Fibroblast of skin of right quadriceps (primary cell): Measurements from ENCODE around the gene MICU1.
A peak's percentile ranks its signal among the peaks of the same experiment; 100 is the strongest.
"Not testable (repeated sequence)": the region's sequence is repeated elsewhere in the genome, so short reads cannot be mapped to it uniquely, and the experiment has no call there.

Experiments
- DNase-seq: peaks from one replicate; pipeline ENCODE4 v3.0.0-alpha.2; 2013

Gene MICU1

GRCh38 chr10:72338180-72338579, 287.7 kb downstream of the MICU1 start:
- no peak for DNase-seq

- no peak for DNase-seq
These were observed 288.2 kb downstream of the MICU1 start for GRCh38 chr10:72337722-72338121.

- peak; percentile 59 for DNase-seq
These were observed 288.7 kb downstream of the MICU1 start for GRCh38 chr10:72337039-72337629.

GRCh38 chr10:72336259-72337038, 289.4 kb downstream of the MICU1 start:
- DNase-seq, result no peak

GRCh38 chr10:72335394-72336258, 290.3 kb downstream of the MICU1 start:
- no peak for DNase-seq

GRCh38 chr10:72334825-72335393, 291.0 kb downstream of the MICU1 start:
- DNase-seq, result peak; percentile 35

- DNase-seq, result peak; percentile 54
These were observed 291.6 kb downstream of the MICU1 start for GRCh38 chr10:72334196-72334824.

- no peak for DNase-seq
These were observed 292.5 kb downstream of the MICU1 start for GRCh38 chr10:72333112-72334015.

GRCh38 chr10:72332423-72333111, 293.3 kb downstream of the MICU1 start:
- DNase-seq, result no peak

GRCh38 chr10:72331575-72332422, 294.1 kb downstream of the MICU1 start:
- peak; percentile 79 for DNase-seq

- DNase-seq, result no peak
These were observed 295.8 kb downstream of the MICU1 start for GRCh38 chr10:72330069-72330426.

- no peak for DNase-seq
These were observed 296.4 kb downstream of the MICU1 start for GRCh38 chr10:72329290-72330068.

- DNase-seq, result no peak
These were observed 297.1 kb downstream of the MICU1 start for GRCh38 chr10:72328829-72329204.

- peak; percentile 62 for DNase-seq
These were observed 297.6 kb downstream of the MICU1 start for GRCh38 chr10:72328045-72328828.

- DNase-seq, result not testable (repeated sequence)
These were observed 298.9 kb downstream of the MICU1 start for GRCh38 chr10:72326665-72327603.

GRCh38 chr10:72325243-72326175, 300.4 kb downstream of the MICU1 start:
- DNase-seq, result not testable (repeated sequence)
